Measurements from ENCODE around the gene JAGN1. TPM values are rescaled to one million over a fixed set of nuclear protein-coding genes. Genes with fewer than 3 reads are reported as not detected.
"Not testable (repeated sequence)": the region's sequence is repeated elsewhere in the genome, so short reads cannot be mapped to it uniquely, and the experiment has no call there.

JAGN1 gene
- total RNA-seq, 1 experiment from 2014 or later: 34.2 TPM

GRCh38 chr3:9898467-9899241 is 8.2 kb downstream of the JAGN1 start:
- intact Hi-C loops (cut with micrococcal nuclease; ENCODE audit: unreplicated experiment): loop anchor here (2.0 to 5.0 kb wide), 3 partner anchors 34 to 51 kb away; partner anchors contain the start of gene CRELD1
- BruUV-seq (replicated peaks): no TSS peak
- CTCF ChIA-PET: interaction anchor here (1.0 to 1.1 kb wide), 5 partner anchors 15 to 110 kb away, joined by 3 to 10 read pairs (median 8); partner anchors contain the start of genes CRELD1 and IL17RC
- no peaks in the 10 kb centered on the region for H3K27me3 Mint-ChIP-seq (ENCODE audit: unreplicated experiment)
- peak overlapping the region; percentile 76 for H3K27ac Mint-ChIP-seq (ENCODE audit: unreplicated experiment)
- no peaks in the 10 kb centered on the region for H3K9me3 Mint-ChIP-seq (ENCODE audit: low read depth, unreplicated experiment)
- no peak for TF ChIP-seq CTCF (IDR thresholded peaks at IDR 0.05; ENCODE audit: unreplicated experiment)
- H3K36me3 Mint-ChIP-seq (ENCODE audit: insufficient read depth, unreplicated experiment): peaks cover 34% of the 10 kb centered on the region
- H3K4me1 Mint-ChIP-seq (ENCODE audit: low read depth, unreplicated experiment): peaks cover 67% of the 10 kb centered on the region
- DNase-seq: peak; percentile 43
- peak overlapping the region; percentile 52 for H3K4me3 Mint-ChIP-seq (ENCODE audit: low read depth, unreplicated experiment)

GRCh38 chr3:9899289-9899791 is 8.9 kb downstream of the JAGN1 start:
- peaks cover 28% of the 10 kb centered on the region for H3K36me3 Mint-ChIP-seq (ENCODE audit: insufficient read depth, unreplicated experiment)
- CTCF ChIA-PET: no interaction called here
- DNase-seq: no peak
- no peak for TF ChIP-seq CTCF (IDR thresholded peaks at IDR 0.05; ENCODE audit: unreplicated experiment)
- intact Hi-C loops (cut with micrococcal nuclease; ENCODE audit: unreplicated experiment): loop anchor here (2.0 to 5.0 kb wide), 3 partner anchors 33 to 52 kb away; partner anchors contain the start of gene CRELD1
- H3K9me3 Mint-ChIP-seq (ENCODE audit: low read depth, unreplicated experiment): no peaks in the 10 kb centered on the region
- H3K27ac Mint-ChIP-seq (ENCODE audit: unreplicated experiment): peak overlapping the region; percentile 76
- H3K27me3 Mint-ChIP-seq (ENCODE audit: unreplicated experiment): no peaks in the 10 kb centered on the region
- peaks cover 73% of the 10 kb centered on the region for H3K4me1 Mint-ChIP-seq (ENCODE audit: low read depth, unreplicated experiment)
- H3K4me3 Mint-ChIP-seq (ENCODE audit: low read depth, unreplicated experiment): peak overlapping the region; percentile 52
- no TSS peak for BruUV-seq (replicated peaks)

- H3K4me1 Mint-ChIP-seq (ENCODE audit: low read depth, unreplicated experiment): peaks cover 59% of the 10 kb centered on the region
- H3K9me3 Mint-ChIP-seq (ENCODE audit: low read depth, unreplicated experiment); intact Hi-C loops (cut with micrococcal nuclease; ENCODE audit: unreplicated experiment); BruUV-seq (replicated peaks); DNase-seq; H3K27me3 Mint-ChIP-seq (ENCODE audit: unreplicated experiment); H3K4me3 Mint-ChIP-seq (ENCODE audit: low read depth, unreplicated experiment); CTCF ChIA-PET; H3K27ac Mint-ChIP-seq (ENCODE audit: unreplicated experiment): not testable (repeated sequence)
- H3K36me3 Mint-ChIP-seq (ENCODE audit: insufficient read depth, unreplicated experiment): peaks cover 18% of the 10 kb centered on the region
These were observed 10.6 kb downstream of the JAGN1 start for GRCh38 chr3:9900965-9901415.

DNA sequence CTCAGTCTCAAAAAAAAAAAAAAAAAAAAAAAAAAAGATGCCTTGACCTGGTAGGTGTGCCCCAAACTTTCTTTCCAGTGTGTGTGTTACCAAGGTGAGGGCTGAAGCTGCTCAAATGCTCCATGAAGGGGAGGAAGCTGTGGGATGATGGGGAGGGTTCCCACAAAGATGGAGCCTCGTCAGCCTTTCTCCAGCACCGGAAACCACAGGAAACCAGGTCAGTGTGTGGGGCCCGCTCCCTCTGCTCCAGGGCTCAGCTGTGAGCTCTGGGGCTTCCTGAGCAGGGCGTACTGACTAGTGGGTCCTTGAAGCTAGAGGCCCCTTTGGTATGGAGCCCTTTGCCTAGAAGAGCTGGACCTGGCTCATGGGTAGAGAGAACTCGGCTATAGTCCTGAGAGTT is 11.6 kb downstream of the JAGN1 start:
- Mint-ChIP-seq H3K9me3 (ENCODE audit: low read depth, unreplicated experiment) (no peaks in the 10 kb centered on the region), H3K36me3 (ENCODE audit: insufficient read depth, unreplicated experiment) (peaks cover 14% of the 10 kb centered on the region), H3K4me1 (ENCODE audit: low read depth, unreplicated experiment) (peaks cover 50% of the 10 kb centered on the region), H3K27me3 (ENCODE audit: unreplicated experiment) (no peaks in the 10 kb centered on the region), H3K27ac (ENCODE audit: unreplicated experiment) (peak overlapping the region; percentile 42), H3K4me3 (ENCODE audit: low read depth, unreplicated experiment) (peak overlapping the region; percentile 82)
- intact Hi-C loops (cut with micrococcal nuclease; ENCODE audit: unreplicated experiment): no loop called here
- CTCF ChIA-PET: interaction anchor here (0.5 to 1.2 kb wide), 6 partner anchors 9 to 288 kb away, joined by 3 to 5 read pairs (median 4); partner anchors contain the start of gene IL17RC
- TF ChIP-seq CTCF (IDR thresholded peaks at IDR 0.05; ENCODE audit: unreplicated experiment): no peak
- no peak for DNase-seq
- BruUV-seq (replicated peaks): no TSS peak

Measured in Calu3 (cell line).